HepG2 (cell line): ENCODE measurements around the gene GDAP2. TPM values are rescaled to one million over a fixed set of nuclear protein-coding genes. Genes with fewer than 3 reads are reported as not detected.

Experiments used
- ELF3 ChIP-seq: IDR thresholded peaks from 2 replicates; pipeline ENCODE4 v1.6.1; 2016; ENCODE audit warnings: missing genetic modification reagents, missing compliant biosample characterization
- FOXK1 ChIP-seq: sonication (generic); formaldehyde crosslinking; IDR thresholded peaks from 2 replicates; pipeline ENCODE4 v1.4.0; 2020; ENCODE audit warnings: low read depth, missing genetic modification reagents, borderline replicate concordance
- HDAC6 ChIP-seq: fragments of 200-600 bp; sonication (generic); IDR thresholded peaks from 2 replicates; pipeline ENCODE4 v1.7.0; 2017; ENCODE audit warnings: mild to moderate bottlenecking, antibody characterized with exemption, low read length, low read depth
- NFE2L1 ChIP-seq: sonication (generic); formaldehyde crosslinking; IDR thresholded peaks from 2 replicates; pipeline ENCODE4 v1.4.0; 2020; ENCODE audit warnings: missing genetic modification reagents, mild to moderate bottlenecking, borderline replicate concordance
- PAX8 ChIP-seq: sonication (generic); formaldehyde crosslinking; IDR thresholded peaks from 2 replicates; pipeline ENCODE4 v1.8.0; 2022; ENCODE audit warnings: mild to moderate bottlenecking, missing genetic modification reagents, borderline replicate concordance
- PREB ChIP-seq: sonication (generic); formaldehyde crosslinking; IDR thresholded peaks from 2 replicates; pipeline ENCODE4 v1.4.0; 2020; ENCODE audit warnings: missing genetic modification reagents
- RBAK ChIP-seq: sonication (generic); formaldehyde crosslinking; IDR thresholded peaks from 2 replicates; pipeline ENCODE4 v1.5.1; 2020; ENCODE audit warnings: mild to moderate bottlenecking, missing genetic modification reagents
- SCMH1 ChIP-seq: sonication (generic); formaldehyde crosslinking; IDR thresholded peaks from 2 replicates; pipeline ENCODE4 v1.9.0; 2021; ENCODE audit warnings: missing genetic modification reagents, mild to moderate bottlenecking, borderline replicate concordance
- SMYD3 ChIP-seq: sonication (generic); formaldehyde crosslinking; IDR thresholded peaks from 2 replicates; pipeline ENCODE4 v1.8.1; 2023; ENCODE audit warnings: mild to moderate bottlenecking, missing genetic modification reagents
- SNAI1 ChIP-seq: sonication (generic); formaldehyde crosslinking; IDR thresholded peaks from 2 replicates; pipeline ENCODE4 v1.5.0; 2020; ENCODE audit warnings: mild to moderate bottlenecking, missing genetic modification reagents, borderline replicate concordance
- TRIM22 ChIP-seq: fragments of 450-650 bp; IDR thresholded peaks from 2 replicates; pipeline ENCODE4 v1.6.1; 2017
- ZMYM3 ChIP-seq: sonication (generic); formaldehyde crosslinking; IDR thresholded peaks from 2 replicates; pipeline ENCODE4 v1.5.1; 2020; ENCODE audit warnings: mild to moderate bottlenecking, missing genetic modification reagents
- ZNF121 ChIP-seq: sonication (generic); formaldehyde crosslinking; IDR thresholded peaks from 2 replicates; pipeline ENCODE4 v1.5.0; 2020; ENCODE audit warnings: mild to moderate bottlenecking, missing genetic modification reagents
- ZNF124 ChIP-seq: sonication (generic); formaldehyde crosslinking; IDR thresholded peaks from 2 replicates; pipeline ENCODE4 v1.4.0; 2020; ENCODE audit warnings: missing genetic modification reagents
- ZNF660 ChIP-seq: sonication (generic); formaldehyde crosslinking; IDR thresholded peaks from 2 replicates; pipeline ENCODE4 v1.5.1; 2020; ENCODE audit warnings: mild to moderate bottlenecking, low read depth, missing genetic modification reagents, borderline replicate concordance
- ZNF766 ChIP-seq: sonication (generic); formaldehyde crosslinking; IDR thresholded peaks from 2 replicates; pipeline ENCODE4 v1.5.0; 2020; ENCODE audit warnings: missing genetic modification reagents, borderline replicate concordance
- ZNF782 ChIP-seq: sonication (generic); formaldehyde crosslinking; IDR thresholded peaks from 2 replicates; pipeline ENCODE4 v1.4.0; 2020; ENCODE audit warnings: missing genetic modification reagents, mild to moderate bottlenecking, borderline replicate concordance
- polyA plus RNA-seq, 8 experiments: library from polyadenylated mRNA; depleted of rRNA in 3 of 8; stranded (reverse) in 7 of 8; unstranded in 1 of 8; fragments of >200 nt; fragmentation: Illumina TruSeq in 4 of 8; extraction: Trizol in 4 of 8; gene quantifications; 2 replicates each; pipeline versions ENCODE4 v1.2.1 to v1.2.3, GENCODE V29; 2011 to 2016; ENCODE audit warnings: low read depth in 4 of 8, missing spikeins in 1 of 8, mixed read lengths in 1 of 8; ENCODE audit not compliant: insufficient read depth in 1 of 8
- total RNA-seq, 5 experiments: library from RNA; depleted of rRNA; stranded (reverse); fragments of >200 nt; fragmentation: Illumina TruSeq; extraction: Trizol; gene quantifications; 2 replicates each; pipeline ENCODE4 v1.2.3, GENCODE V29; 2016; ENCODE audit warnings: low read depth in 1 of 5
- TF ChIP-seq, protein P1 (sequence below): sonication (generic); formaldehyde crosslinking; IDR thresholded peaks from 2 replicates; pipeline ENCODE4 v1.4.0; 2020; ENCODE audit warnings: low read depth, mild to moderate bottlenecking, missing genetic modification reagents
- TF ChIP-seq, protein P2 (sequence below): sonication (generic); formaldehyde crosslinking; IDR thresholded peaks from 2 replicates; pipeline ENCODE4 v1.4.0; 2020; ENCODE audit warnings: missing genetic modification reagents
- TF ChIP-seq, protein P3 (sequence below): sonication (generic); formaldehyde crosslinking; IDR thresholded peaks from 2 replicates; pipeline ENCODE4 v1.4.0; 2020; ENCODE audit warnings: missing genetic modification reagents

GDAP2 gene
- total and polyA plus RNA-seq, 2 of the 13 experiments (the other 11 are each of a cell fraction or from before 2014, with no cell fraction given): 11.4 to 23.2 TPM

GRCh38 chr1:117929343-117930172 is at the start of gene GDAP2, which contains the start of gene WDR3 (continued):
- TF ChIP-seq, protein P1, sequence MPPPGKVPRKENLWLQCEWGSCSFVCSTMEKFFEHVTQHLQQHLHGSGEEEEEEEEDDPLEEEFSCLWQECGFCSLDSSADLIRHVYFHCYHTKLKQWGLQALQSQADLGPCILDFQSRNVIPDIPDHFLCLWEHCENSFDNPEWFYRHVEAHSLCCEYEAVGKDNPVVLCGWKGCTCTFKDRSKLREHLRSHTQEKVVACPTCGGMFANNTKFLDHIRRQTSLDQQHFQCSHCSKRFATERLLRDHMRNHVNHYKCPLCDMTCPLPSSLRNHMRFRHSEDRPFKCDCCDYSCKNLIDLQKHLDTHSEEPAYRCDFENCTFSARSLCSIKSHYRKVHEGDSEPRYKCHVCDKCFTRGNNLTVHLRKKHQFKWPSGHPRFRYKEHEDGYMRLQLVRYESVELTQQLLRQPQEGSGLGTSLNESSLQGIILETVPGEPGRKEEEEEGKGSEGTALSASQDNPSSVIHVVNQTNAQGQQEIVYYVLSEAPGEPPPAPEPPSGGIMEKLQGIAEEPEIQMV: 0 out of 2 replicates have a peak, but pooled peaks have one; percentile 48
- TF ChIP-seq ZNF660 (CRISPR knock-in tag): no peak
- TF ChIP-seq TRIM22: no peak
- TF ChIP-seq, protein P2, sequence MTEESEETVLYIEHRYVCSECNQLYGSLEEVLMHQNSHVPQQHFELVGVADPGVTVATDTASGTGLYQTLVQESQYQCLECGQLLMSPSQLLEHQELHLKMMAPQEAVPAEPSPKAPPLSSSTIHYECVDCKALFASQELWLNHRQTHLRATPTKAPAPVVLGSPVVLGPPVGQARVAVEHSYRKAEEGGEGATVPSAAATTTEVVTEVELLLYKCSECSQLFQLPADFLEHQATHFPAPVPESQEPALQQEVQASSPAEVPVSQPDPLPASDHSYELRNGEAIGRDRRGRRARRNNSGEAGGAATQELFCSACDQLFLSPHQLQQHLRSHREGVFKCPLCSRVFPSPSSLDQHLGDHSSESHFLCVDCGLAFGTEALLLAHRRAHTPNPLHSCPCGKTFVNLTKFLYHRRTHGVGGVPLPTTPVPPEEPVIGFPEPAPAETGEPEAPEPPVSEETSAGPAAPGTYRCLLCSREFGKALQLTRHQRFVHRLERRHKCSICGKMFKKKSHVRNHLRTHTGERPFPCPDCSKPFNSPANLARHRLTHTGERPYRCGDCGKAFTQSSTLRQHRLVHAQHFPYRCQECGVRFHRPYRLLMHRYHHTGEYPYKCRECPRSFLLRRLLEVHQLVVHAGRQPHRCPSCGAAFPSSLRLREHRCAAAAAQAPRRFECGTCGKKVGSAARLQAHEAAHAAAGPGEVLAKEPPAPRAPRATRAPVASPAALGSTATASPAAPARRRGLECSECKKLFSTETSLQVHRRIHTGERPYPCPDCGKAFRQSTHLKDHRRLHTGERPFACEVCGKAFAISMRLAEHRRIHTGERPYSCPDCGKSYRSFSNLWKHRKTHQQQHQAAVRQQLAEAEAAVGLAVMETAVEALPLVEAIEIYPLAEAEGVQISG (CRISPR knock-in tag): peak; percentile 81
- TF ChIP-seq ZMYM3: peak; percentile 28; the same call in 1 of the 2 replicates
- TF ChIP-seq HDAC6: no peak
- TF ChIP-seq ZNF121 (CRISPR knock-in tag): no peak
- no peak for TF ChIP-seq ZNF766 (CRISPR knock-in tag)
- peak; percentile 59; the same call in 1 of the 2 replicates for TF ChIP-seq ELF3
- no peak for TF ChIP-seq SCMH1 (CRISPR knock-in tag)
- TF ChIP-seq PAX8 (CRISPR knock-in tag): 0 out of 2 replicates have a peak, but pooled peaks have one; percentile 80
- TF ChIP-seq SMYD3 (CRISPR knock-in tag): no peak
- TF ChIP-seq, protein P3, sequence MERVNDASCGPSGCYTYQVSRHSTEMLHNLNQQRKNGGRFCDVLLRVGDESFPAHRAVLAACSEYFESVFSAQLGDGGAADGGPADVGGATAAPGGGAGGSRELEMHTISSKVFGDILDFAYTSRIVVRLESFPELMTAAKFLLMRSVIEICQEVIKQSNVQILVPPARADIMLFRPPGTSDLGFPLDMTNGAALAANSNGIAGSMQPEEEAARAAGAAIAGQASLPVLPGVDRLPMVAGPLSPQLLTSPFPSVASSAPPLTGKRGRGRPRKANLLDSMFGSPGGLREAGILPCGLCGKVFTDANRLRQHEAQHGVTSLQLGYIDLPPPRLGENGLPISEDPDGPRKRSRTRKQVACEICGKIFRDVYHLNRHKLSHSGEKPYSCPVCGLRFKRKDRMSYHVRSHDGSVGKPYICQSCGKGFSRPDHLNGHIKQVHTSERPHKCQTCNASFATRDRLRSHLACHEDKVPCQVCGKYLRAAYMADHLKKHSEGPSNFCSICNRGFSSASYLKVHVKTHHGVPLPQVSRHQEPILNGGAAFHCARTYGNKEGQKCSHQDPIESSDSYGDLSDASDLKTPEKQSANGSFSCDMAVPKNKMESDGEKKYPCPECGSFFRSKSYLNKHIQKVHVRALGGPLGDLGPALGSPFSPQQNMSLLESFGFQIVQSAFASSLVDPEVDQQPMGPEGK (CRISPR knock-in tag): no peak
- peak; percentile 47; the same call in 1 of the 2 replicates for TF ChIP-seq FOXK1
- TF ChIP-seq NFE2L1 (CRISPR knock-in tag): no peak
- TF ChIP-seq ZNF124 (CRISPR knock-in tag): no peak
- no peak; the same call in 1 of the 2 replicates for TF ChIP-seq SNAI1 (CRISPR knock-in tag)
- TF ChIP-seq RBAK (CRISPR knock-in tag): no peak
- TF ChIP-seq PREB (CRISPR knock-in tag): no peak
- TF ChIP-seq ZNF782 (CRISPR knock-in tag): no peak
